GM19372 (cell line): Measurements from ENCODE around the gene ZNF235.
"Not testable (repeated sequence)": the region's sequence is repeated elsewhere in the genome, so short reads cannot be mapped to it uniquely, and the experiment has no call there.

Experiments used
- ATAC-seq: cut with Tn5 transposase; IDR thresholded peaks from one replicate; pipeline ENCODE4 v1.9.1; 2021; ENCODE audit warnings: mild to moderate bottlenecking, low read depth, moderate library complexity; ENCODE audit not compliant: unreplicated experiment

Gene ZNF235

DNA sequence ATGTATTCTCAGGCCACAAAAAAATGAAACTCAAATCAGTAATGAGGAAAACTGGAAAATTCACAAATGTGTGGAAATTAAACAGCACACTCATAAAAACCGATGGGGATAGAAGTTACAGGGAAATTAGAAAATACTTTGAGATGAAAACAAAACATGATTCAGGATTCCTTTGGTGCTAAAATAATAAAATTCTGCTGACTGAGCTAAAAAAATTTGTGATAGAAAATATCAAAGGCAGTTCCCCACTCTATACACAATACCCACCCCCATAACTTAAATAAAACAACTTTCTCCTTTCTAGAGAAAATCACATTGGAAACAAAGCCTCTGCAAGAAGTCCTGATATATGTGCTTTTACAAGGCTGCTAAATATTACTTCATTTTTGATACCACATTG, 46.7 kb downstream of the ZNF235 start:
- no peak for ATAC-seq

GRCh38 chr19:44255705-44256411, 49.0 kb downstream of the ZNF235 start:
- ATAC-seq = no peak

GRCh38 chr19:44254496-44254895, 50.3 kb downstream of the ZNF235 start:
- ATAC-seq = no peak

GRCh38 chr19:44253392-44253791, 51.4 kb downstream of the ZNF235 start:
- ATAC-seq = not testable (repeated sequence)

- ATAC-seq = not testable (repeated sequence)
Measured at GRCh38 chr19:44252332-44252731, 52.5 kb downstream of the ZNF235 start.

GRCh38 chr19:44236384-44236783, 68.4 kb downstream of the ZNF235 start:
- no peak for ATAC-seq
